ENCODE data around the gene MRO. TPM values are rescaled to one million over a fixed set of nuclear protein-coding genes. Genes with fewer than 3 reads are reported as not detected.

Gene MRO
- total and polyA plus RNA-seq, 2 of the 4 experiments (the other 2 are of a cell fraction) = not detected

DNA sequence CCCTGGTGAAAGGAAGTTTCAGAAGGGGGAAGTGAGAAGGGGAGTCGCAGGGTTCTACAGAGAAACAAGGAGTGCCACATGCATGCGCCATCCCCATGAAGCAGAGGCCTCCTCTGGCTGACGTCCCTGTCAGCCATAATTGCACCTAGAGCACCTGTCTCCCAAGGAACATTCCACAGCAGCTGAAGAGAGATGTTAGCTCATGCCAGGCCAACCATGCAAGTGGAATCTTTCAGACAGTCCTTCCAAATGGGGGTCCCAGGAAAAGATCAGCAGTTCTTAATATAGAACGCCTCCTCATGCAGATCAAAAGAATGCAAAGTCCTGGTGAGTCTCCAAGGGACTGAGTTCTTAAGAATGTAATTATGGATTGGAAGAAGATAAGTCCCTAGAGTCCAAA is 29.6 kb downstream of the MRO start:
- no peak overlapping the region for H3K4me3 ChIP-seq (ENCODE audit: insufficient read depth, low read depth, low read length)
- WGBS, 2 experiments (ENCODE audit: extremely low coverage in 2 of 2, insufficient read length in 1 of 2) = no CpG with 5 or more reads among the region's 4 CpGs
- TF ChIP-seq SMC3 (IDR thresholded peaks at IDR 0.05; ENCODE audit: low read depth, low read length) = no peak
- TF ChIP-seq MAFK (IDR thresholded peaks at IDR 0.05; ENCODE audit: low read depth, low read length) = no peak
- TF ChIP-seq RFX5 (IDR thresholded peaks at IDR 0.05; ENCODE audit: low read depth, low read length) = no peak
- no peak for TF ChIP-seq RAD21 (IDR thresholded peaks at IDR 0.05; ENCODE audit: low read length)
- no peak for TF ChIP-seq CHD1 (IDR thresholded peaks at IDR 0.05; ENCODE audit: low read depth, low read length)
- TF ChIP-seq FOS (IDR thresholded peaks at IDR 0.05; ENCODE audit: low read depth, low read length) = no peak
- TF ChIP-seq BHLHE40 (IDR thresholded peaks at IDR 0.05; ENCODE audit: low read depth, low read length) = no peak
- TF ChIP-seq NFE2L2 (IDR thresholded peaks at IDR 0.05; ENCODE audit: low read depth, low read length) = no peak
- TF ChIP-seq, protein P1, sequence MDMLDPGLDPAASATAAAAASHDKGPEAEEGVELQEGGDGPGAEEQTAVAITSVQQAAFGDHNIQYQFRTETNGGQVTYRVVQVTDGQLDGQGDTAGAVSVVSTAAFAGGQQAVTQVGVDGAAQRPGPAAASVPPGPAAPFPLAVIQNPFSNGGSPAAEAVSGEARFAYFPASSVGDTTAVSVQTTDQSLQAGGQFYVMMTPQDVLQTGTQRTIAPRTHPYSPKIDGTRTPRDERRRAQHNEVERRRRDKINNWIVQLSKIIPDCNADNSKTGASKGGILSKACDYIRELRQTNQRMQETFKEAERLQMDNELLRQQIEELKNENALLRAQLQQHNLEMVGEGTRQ (IDR thresholded peaks at IDR 0.05; ENCODE audit: low read depth, low read length) = no peak
- TF ChIP-seq RCOR1 (IDR thresholded peaks at IDR 0.05; ENCODE audit: insufficient replicate concordance, low read length) = no peak
- TF ChIP-seq POLR2A (IDR thresholded peaks at IDR 0.05; ENCODE audit: low read depth, low read length) = no peak
- TF ChIP-seq CEBPB (IDR thresholded peaks at IDR 0.05; ENCODE audit: low read depth, low read length) = no peak
- TF ChIP-seq MAZ (IDR thresholded peaks at IDR 0.05; ENCODE audit: borderline replicate concordance, low read depth, low read length) = no peak
- TF ChIP-seq, protein P2, sequence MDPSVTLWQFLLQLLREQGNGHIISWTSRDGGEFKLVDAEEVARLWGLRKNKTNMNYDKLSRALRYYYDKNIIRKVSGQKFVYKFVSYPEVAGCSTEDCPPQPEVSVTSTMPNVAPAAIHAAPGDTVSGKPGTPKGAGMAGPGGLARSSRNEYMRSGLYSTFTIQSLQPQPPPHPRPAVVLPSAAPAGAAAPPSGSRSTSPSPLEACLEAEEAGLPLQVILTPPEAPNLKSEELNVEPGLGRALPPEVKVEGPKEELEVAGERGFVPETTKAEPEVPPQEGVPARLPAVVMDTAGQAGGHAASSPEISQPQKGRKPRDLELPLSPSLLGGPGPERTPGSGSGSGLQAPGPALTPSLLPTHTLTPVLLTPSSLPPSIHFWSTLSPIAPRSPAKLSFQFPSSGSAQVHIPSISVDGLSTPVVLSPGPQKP (IDR thresholded peaks at IDR 0.05; ENCODE audit: borderline replicate concordance, low read depth, low read length) = no peak
- no peak overlapping the region for H2AFZ ChIP-seq (replicated peaks; ENCODE audit: low read length, poor library complexity)
- no peak overlapping the region for H3K23ac ChIP-seq (ENCODE audit: low read depth, low read length)
- H3K9me1 ChIP-seq (ENCODE audit: insufficient read depth, low read length) = no peaks in the 10 kb centered on the region
- no peak overlapping the region for H3K9ac ChIP-seq (ENCODE audit: low read depth, low read length)
- POLR2A ChIA-PET (ENCODE audit: unreplicated experiment) = no interaction called here
- in situ Hi-C loops (cut with MboI; ENCODE audit: low sequenced_read_pairs) (no loop called here), intact Hi-C loops (cut with micrococcal nuclease) (no loop called here), dilution Hi-C loops (cut with HindIII; ENCODE audit: low sequenced_read_pairs, unreplicated experiment) (no loop called here)
- no peaks in the 10 kb centered on the region for H4K20me1 ChIP-seq (ENCODE audit: insufficient read depth, low read length)
- no TSS peak for BruUV-seq (replicated peaks)
- H2BK15ac ChIP-seq (ENCODE audit: low read depth, low read length) = no peak overlapping the region
- DNase-seq (no peak), ATAC-seq (ENCODE audit: low read depth) (no peak)
- no peaks in the 10 kb centered on the region for H3K79me1 ChIP-seq (ENCODE audit: low read depth in 1 of 2, low read length in 2 of 2)
- no peak overlapping the region for H2BK5ac ChIP-seq (ENCODE audit: low read depth, low read length, poor library complexity, severe bottlenecking)
- H3K14ac ChIP-seq (replicated peaks; ENCODE audit: low read depth, low read length) = no peak overlapping the region
- H3K18ac ChIP-seq (ENCODE audit: low read depth, low read length) = no peak overlapping the region
- no peak overlapping the region for H3K27ac ChIP-seq (ENCODE audit: insufficient read depth, low read length)
- H3K36me3 ChIP-seq (ENCODE audit: control insufficient read depth, insufficient read depth, low read length) = no peaks in the 10 kb centered on the region
- H2BK20ac ChIP-seq (ENCODE audit: low read depth, low read length) = no peak overlapping the region
- no peak overlapping the region for H2BK120ac ChIP-seq (ENCODE audit: low read depth, low read length)
- H2AK5ac ChIP-seq (ENCODE audit: low read depth, low read length) = no peak overlapping the region
- H3K27me3 ChIP-seq (ENCODE audit: control insufficient read depth, insufficient read depth, low read length) = no peaks in the 10 kb centered on the region
- no peak overlapping the region for H4K91ac ChIP-seq (ENCODE audit: insufficient read depth, low read depth, low read length)
- no peaks in the 10 kb centered on the region for H3K9me3 ChIP-seq (ENCODE audit: control insufficient read depth, insufficient read depth, low read length)
- CTCF ChIA-PET = interaction anchor here (0.6 kb wide), 1 partner anchor 1061 kb away, joined by 3 read pairs; no protein-coding TSS in a partner anchor
- H4K8ac ChIP-seq (ENCODE audit: low read depth in 2 of 2, low read length in 2 of 2) = no peak overlapping the region
- no peak overlapping the region for H3K56ac ChIP-seq (ENCODE audit: extremely low read depth, insufficient read depth, low read length)
- no peaks in the 10 kb centered on the region for H3K4me1 ChIP-seq (ENCODE audit: control insufficient read depth, insufficient read depth, low read length)
- no peak overlapping the region for H2AK9ac ChIP-seq (replicated peaks; ENCODE audit: low read depth, low read length, poor library complexity)
- H3K4ac ChIP-seq (ENCODE audit: low read depth, low read length) = no peak overlapping the region
- H3K4me2 ChIP-seq (ENCODE audit: low read depth, low read length) = no peak overlapping the region
- no peak overlapping the region for H4K5ac ChIP-seq (ENCODE audit: low read depth, low read length)
